H9 (cell line): ENCODE data around the gene ROBO2. TPM values are rescaled to one million over a fixed set of nuclear protein-coding genes. Genes with fewer than 3 reads are reported as not detected.

Experiments
- DNase-seq: peaks from one replicate; pipeline ENCODE4 v3.0.0-alpha.2; 2017
- H2AFZ ChIP-seq: one replicate; pipeline ENCODE4 v1.6.1; 2013; ENCODE audit warnings: mild to moderate bottlenecking, low read length, control low read depth, moderate library complexity
- H2AK5ac ChIP-seq: 2 replicates; pipeline ENCODE4 v1.6.1; 2013; ENCODE audit warnings: low read length, control low read depth, mixed read lengths; ENCODE audit not compliant: insufficient read length
- H2BK120ac ChIP-seq: one replicate; pipeline ENCODE4 v1.6.1; 2013; ENCODE audit warnings: low read depth, mild to moderate bottlenecking, low read length, control low read depth, inconsistent platforms; ENCODE audit not compliant: poor library complexity, severe bottlenecking
- H2BK12ac ChIP-seq: 2 replicates; pipeline ENCODE4 v1.6.1; 2013; ENCODE audit warnings: low read length, control low read depth, mixed read lengths, low read depth; ENCODE audit not compliant: insufficient read length
- H2BK15ac ChIP-seq: 2 replicates; pipeline ENCODE4 v1.6.1; 2013; ENCODE audit warnings: low read depth, low read length, control low read depth
- H2BK20ac ChIP-seq: one replicate; pipeline ENCODE4 v1.6.1; 2013; ENCODE audit warnings: low read depth, mild to moderate bottlenecking, low read length, control low read depth, inconsistent platforms; ENCODE audit not compliant: poor library complexity, severe bottlenecking
- H2BK5ac ChIP-seq: 2 replicates; pipeline ENCODE4 v1.6.1; 2013; ENCODE audit warnings: low read length, control low read depth, mixed read lengths; ENCODE audit not compliant: insufficient read length
- H3K14ac ChIP-seq: 2 replicates; pipeline ENCODE4 v1.6.1; 2013; ENCODE audit warnings: low read length, control low read depth; ENCODE audit not compliant: insufficient read depth
- H3K18ac ChIP-seq: 2 replicates; pipeline ENCODE4 v1.6.1; 2013; ENCODE audit warnings: low read depth, mild to moderate bottlenecking, mixed read lengths, low read length, control low read depth; ENCODE audit not compliant: insufficient read length
- H3K23ac ChIP-seq: 2 replicates; pipeline ENCODE4 v1.6.1; 2013; ENCODE audit warnings: low read length, control low read depth, mixed read lengths, low read depth; ENCODE audit not compliant: insufficient read length
- H3K23me2 ChIP-seq: 2 replicates; pipeline ENCODE4 v1.6.1; 2013; ENCODE audit warnings: low read depth, mild to moderate bottlenecking, mixed read lengths, low read length, control low read depth; ENCODE audit not compliant: insufficient read length, poor library complexity, severe bottlenecking
- H3K27ac ChIP-seq: 2 replicates; pipeline ENCODE4 v1.5.1; 2013; ENCODE audit warnings: low read length, control low read depth, mixed read lengths, low read depth; ENCODE audit not compliant: insufficient read length
- H3K27me3 ChIP-seq: 2 replicates; pipeline ENCODE4 v1.6.1; 2013; ENCODE audit warnings: low read length, control low read depth, inconsistent platforms; ENCODE audit not compliant: insufficient read depth
- H3K4ac ChIP-seq: 2 replicates; pipeline ENCODE4 v1.6.1; 2013; ENCODE audit warnings: low read depth, mild to moderate bottlenecking, control low read depth, inconsistent platforms, low read length, moderate library complexity
- H3K4me1 ChIP-seq: 2 replicates; pipeline ENCODE4 v1.6.1; 2013; ENCODE audit warnings: low read length, control low read depth, inconsistent platforms; ENCODE audit not compliant: insufficient read depth
- H3K4me2 ChIP-seq: 2 replicates; pipeline ENCODE4 v1.6.1; 2013; ENCODE audit warnings: low read length, control low read depth, mixed read lengths; ENCODE audit not compliant: insufficient read length, insufficient read depth
- H3K56ac ChIP-seq: 2 replicates; pipeline ENCODE4 v1.6.1; 2013; ENCODE audit warnings: low read depth, mild to moderate bottlenecking, mixed read lengths, low read length, control low read depth; ENCODE audit not compliant: insufficient read length
- H3K79me1 ChIP-seq: 2 replicates; pipeline ENCODE4 v1.6.1; 2013; ENCODE audit warnings: low read depth, mild to moderate bottlenecking, moderate library complexity, low read length, control low read depth, inconsistent platforms; ENCODE audit not compliant: insufficient read depth, poor library complexity, severe bottlenecking
- H3K79me2 ChIP-seq: 2 replicates; pipeline ENCODE4 v1.6.1; 2013; ENCODE audit warnings: low read length, control low read depth, inconsistent platforms; ENCODE audit not compliant: insufficient read depth
- H3K9ac ChIP-seq: 2 replicates; pipeline ENCODE4 v1.6.1; 2013; ENCODE audit warnings: low read length, control low read depth, mixed read lengths; ENCODE audit not compliant: insufficient read length; ENCODE audit errors: extremely low read depth
- H3K9me3 ChIP-seq: one replicate; pipeline ENCODE4 v1.6.1; 2013; ENCODE audit warnings: low read depth, low read length, inconsistent platforms; ENCODE audit not compliant: control insufficient read depth
- H3T11ph ChIP-seq: one replicate; pipeline ENCODE4 v1.6.1; 2013; ENCODE audit warnings: mild to moderate bottlenecking, low read length, control low read depth, inconsistent platforms
- H4K20me1 ChIP-seq: one replicate; pipeline ENCODE4 v1.6.1; 2013; ENCODE audit not compliant: control insufficient read depth, insufficient read length, insufficient read depth
- H4K5ac ChIP-seq: 2 replicates; pipeline ENCODE4 v1.6.1; 2013; ENCODE audit warnings: low read depth, mild to moderate bottlenecking, mixed read lengths, low read length, control low read depth; ENCODE audit not compliant: insufficient read length
- H4K8ac ChIP-seq: replicated peaks from 2 replicates; pipeline ENCODE4 v1.6.1; 2013; ENCODE audit warnings: low read length, control low read depth, mixed read lengths, low read depth; ENCODE audit not compliant: insufficient read length
- H4K91ac ChIP-seq: 2 replicates; pipeline ENCODE4 v1.6.1; 2013; ENCODE audit warnings: low read depth, mild to moderate bottlenecking, moderate library complexity, mixed read lengths, low read length, control low read depth; ENCODE audit not compliant: insufficient read length
- H3K27ac Mint-ChIP-seq, 3 experiments: 2 replicates in 2 of 3; 3 replicates in 1 of 3; pipeline ENCODE4 v1.8.0; 2020 to 2021; ENCODE audit warnings: mixed read lengths in 3 of 3, mild to moderate bottlenecking in 1 of 3, moderate library complexity in 1 of 3
- H3K27me3 Mint-ChIP-seq: 2 replicates; pipeline ENCODE4 v1.8.0; 2021; ENCODE audit warnings: low read depth, mild to moderate bottlenecking, moderate library complexity, mixed read lengths
- H3K36me3 Mint-ChIP-seq, 3 experiments: 2 replicates in 2 of 3; 3 replicates in 1 of 3; pipeline ENCODE4 v1.8.0; 2020 to 2021; ENCODE audit warnings: low read depth in 3 of 3, mixed read lengths in 3 of 3; ENCODE audit not compliant: insufficient read depth in 1 of 3
- H3K4me1 Mint-ChIP-seq, 2 experiments: 2 replicates each; pipeline ENCODE4 v1.8.0; 2020; ENCODE audit warnings: mixed read lengths in 2 of 2
- H3K4me3 Mint-ChIP-seq, 2 experiments: 2 replicates in 1 of 2; 3 replicates in 1 of 2; pipeline ENCODE4 v1.8.0; 2020 to 2021; ENCODE audit warnings: mild to moderate bottlenecking in 2 of 2, mixed read lengths in 2 of 2, moderate library complexity in 1 of 2
- H3K9me3 Mint-ChIP-seq, 2 experiments: 2 replicates in 1 of 2; 3 replicates in 1 of 2; pipeline ENCODE4 v1.8.0; 2020; ENCODE audit warnings: mild to moderate bottlenecking in 2 of 2, mixed read lengths in 2 of 2, moderate library complexity in 1 of 2
- WGBS: extraction: QIAGEN DNeasy Blood & Tissue Kit; methylation state at CpG from one replicate; pipeline ENCODE4 v1.1.7; 2013; ENCODE audit warnings: missing lambda C conversion rate, low lambda C conversion rate, mixed read lengths; ENCODE audit not compliant: insufficient read length; ENCODE audit errors: extremely low coverage; 5-methylcytosine and 5-hydroxymethylcytosine counted together
- total RNA-seq: library from RNA; stranded (reverse); gene quantifications from 2 replicates; pipeline ENCODE4 v1.2.1, GENCODE V29; 2021
- TF ChIP-seq, protein P1 (sequence below): fragments of 200-600 bp; sonication (generic); conservative IDR thresholded peaks from 3 replicates; pipeline ENCODE4 v1.8.0; 2021; ENCODE audit warnings: antibody characterized with exemption, mild to moderate bottlenecking

The ROBO2 gene
- total RNA-seq, 1 experiment from 2014 or later, result 2.3 TPM

DNA sequence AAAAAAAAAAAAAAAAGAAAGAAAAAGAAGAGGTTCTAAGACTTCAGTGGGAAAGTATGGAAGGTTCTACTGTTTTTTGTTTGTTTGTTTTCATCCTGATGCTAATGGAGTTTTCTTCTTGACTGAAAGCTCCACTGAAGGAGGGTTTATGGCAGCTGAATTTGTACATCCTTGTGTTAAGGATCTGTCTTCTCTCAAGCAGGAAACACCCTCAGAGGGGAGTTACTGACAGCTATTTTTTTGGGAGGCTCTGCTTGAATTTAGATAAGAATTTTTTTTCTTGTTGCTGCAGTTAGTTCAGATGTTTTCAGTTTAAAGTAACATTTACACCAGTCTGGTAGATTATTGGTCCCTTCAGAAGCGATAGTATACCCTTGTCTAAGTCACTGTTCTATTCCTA lies 325.3 kb downstream of the ROBO2 start:
- Histone ChIP-seq H3K9me3 (no peaks in the 10 kb centered on the region), H4K5ac (no peak overlapping the region), H4K20me1 (no peaks in the 10 kb centered on the region), H3K14ac (no peak overlapping the region), H4K8ac (no peak overlapping the region), H4K91ac (no peak overlapping the region), H3K27me3 (no peaks in the 10 kb centered on the region), H3T11ph (no peak overlapping the region), H3K4me2 (no peak overlapping the region), H2AK5ac (no peak overlapping the region), H3K79me2 (no peaks in the 10 kb centered on the region), H2AFZ (no peak overlapping the region), H3K4ac (no peak overlapping the region), H3K4me1 (no peaks in the 10 kb centered on the region), H3K56ac (no peak overlapping the region), H3K23me2 (no peaks in the 10 kb centered on the region), H3K18ac (no peak overlapping the region), H3K79me1 (no peaks in the 10 kb centered on the region), H2BK120ac (no peak overlapping the region), H2BK15ac (no peak overlapping the region), H2BK20ac (no peak overlapping the region), H3K23ac (no peak overlapping the region), H3K27ac (no peak overlapping the region), H3K9ac (no peak overlapping the region), H2BK5ac (no peak overlapping the region), H2BK12ac (no peak overlapping the region)
- Mint-ChIP-seq H3K4me3 (no peak overlapping the region), H3K27ac (peak overlapping the region in 1 of 3 experiments; percentile 6; a peak in 1 of 7 replicates), H3K36me3 (peaks cover 9 to 17% (median 13%) of the 10 kb centered on the region in 3 experiments), H3K27me3 (no peaks in the 10 kb centered on the region), H3K9me3 (peaks cover 5 to 20% of the 10 kb centered on the region in 2 experiments; a peak in 4 of 5 replicates), H3K4me1 (peaks cover 12 to 14% of the 10 kb centered on the region in 2 experiments)
- DNase-seq, result no peak
- TF ChIP-seq, protein P1, sequence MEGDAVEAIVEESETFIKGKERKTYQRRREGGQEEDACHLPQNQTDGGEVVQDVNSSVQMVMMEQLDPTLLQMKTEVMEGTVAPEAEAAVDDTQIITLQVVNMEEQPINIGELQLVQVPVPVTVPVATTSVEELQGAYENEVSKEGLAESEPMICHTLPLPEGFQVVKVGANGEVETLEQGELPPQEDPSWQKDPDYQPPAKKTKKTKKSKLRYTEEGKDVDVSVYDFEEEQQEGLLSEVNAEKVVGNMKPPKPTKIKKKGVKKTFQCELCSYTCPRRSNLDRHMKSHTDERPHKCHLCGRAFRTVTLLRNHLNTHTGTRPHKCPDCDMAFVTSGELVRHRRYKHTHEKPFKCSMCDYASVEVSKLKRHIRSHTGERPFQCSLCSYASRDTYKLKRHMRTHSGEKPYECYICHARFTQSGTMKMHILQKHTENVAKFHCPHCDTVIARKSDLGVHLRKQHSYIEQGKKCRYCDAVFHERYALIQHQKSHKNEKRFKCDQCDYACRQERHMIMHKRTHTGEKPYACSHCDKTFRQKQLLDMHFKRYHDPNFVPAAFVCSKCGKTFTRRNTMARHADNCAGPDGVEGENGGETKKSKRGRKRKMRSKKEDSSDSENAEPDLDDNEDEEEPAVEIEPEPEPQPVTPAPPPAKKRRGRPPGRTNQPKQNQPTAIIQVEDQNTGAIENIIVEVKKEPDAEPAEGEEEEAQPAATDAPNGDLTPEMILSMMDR, result no peak
- WGBS, result no CpG with 5 or more reads among the region's 1 CpG
